ENCODE data around the gene SLCO2A1.

Gene SLCO2A1

GRCh38 chr3:134029734-134030378 is at the start of gene SLCO2A1:
Gene SLCO2A1, minus strand, starts transcription at chr3:134029925. Its CDS starts 123 bp downstream, at chr3:134029802.
- TF ChIP-seq TSHZ2 (CRISPR knock-in tag; IDR thresholded peaks at IDR 0.05) (no peak), CSRNP3 (CRISPR knock-in tag; IDR thresholded peaks at IDR 0.05) (no peak), TOX (CRISPR knock-in tag; IDR thresholded peaks at IDR 0.05; ENCODE audit: borderline replicate concordance) (no peak), PATZ1 (CRISPR knock-in tag; IDR thresholded peaks at IDR 0.05; ENCODE audit: borderline replicate concordance) (no peak), ISL1 (CRISPR knock-in tag; IDR thresholded peaks at IDR 0.05) (no peak), SNAI2 (CRISPR knock-in tag; IDR thresholded peaks at IDR 0.05) (no peak), CREB5 (CRISPR knock-in tag; IDR thresholded peaks at IDR 0.05; ENCODE audit: low read depth) (no peak), ARNTL (CRISPR knock-in tag; IDR thresholded peaks at IDR 0.05; ENCODE audit: borderline replicate concordance, low read depth) (no peak), GLIS3 (CRISPR knock-in tag; IDR thresholded peaks at IDR 0.05) (no peak), ESRRG (CRISPR knock-in tag; IDR thresholded peaks at IDR 0.05) (no peak), PPARA (CRISPR knock-in tag; IDR thresholded peaks at IDR 0.05; ENCODE audit: borderline replicate concordance) (no peak), ZNF8 (CRISPR knock-in tag; IDR thresholded peaks at IDR 0.05) (no peak), CSDC2 (CRISPR knock-in tag; IDR thresholded peaks at IDR 0.05) (no peak), ZNF565 (CRISPR knock-in tag; conservative IDR thresholded peaks at IDR 0.05; ENCODE audit: low read depth) (no peak), ZFP30 (CRISPR knock-in tag; IDR thresholded peaks at IDR 0.05) (no peak), RARB (CRISPR knock-in tag; IDR thresholded peaks at IDR 0.05) (no peak), POU6F1 (CRISPR knock-in tag; IDR thresholded peaks at IDR 0.05; ENCODE audit: borderline replicate concordance, low read depth) (no peak), BACH2 (CRISPR knock-in tag; IDR thresholded peaks at IDR 0.05; ENCODE audit: borderline replicate concordance) (no peak)
- peak; percentile 83 for ATAC-seq

GRCh38 chr3:134079111-134079547 is 49.4 kb upstream of the SLCO2A1 start:
- TF ChIP-seq OSR1 (CRISPR knock-in tag; IDR thresholded peaks at IDR 0.05) (no peak), CSRNP3 (CRISPR knock-in tag; IDR thresholded peaks at IDR 0.05) (no peak), ESRRG (CRISPR knock-in tag; IDR thresholded peaks at IDR 0.05) (no peak), TCF4 (CRISPR knock-in tag; IDR thresholded peaks at IDR 0.05; ENCODE audit: borderline replicate concordance) (no peak), ZC3H10 (CRISPR knock-in tag; IDR thresholded peaks at IDR 0.05) (no peak), CREB5 (CRISPR knock-in tag; IDR thresholded peaks at IDR 0.05; ENCODE audit: low read depth) (no peak), ZNF565 (CRISPR knock-in tag; conservative IDR thresholded peaks at IDR 0.05; ENCODE audit: low read depth) (no peak), CSDC2 (CRISPR knock-in tag; IDR thresholded peaks at IDR 0.05) (no peak), ZFP30 (CRISPR knock-in tag; IDR thresholded peaks at IDR 0.05) (no peak)
- no peak for ATAC-seq
